Body of pancreas (tissue), 4 donors: ENCODE data around the gene PECR. TPM values are rescaled to one million over a fixed set of nuclear protein-coding genes. Genes with fewer than 3 reads are reported as not detected.
"Not testable (repeated sequence)": the region's sequence is repeated elsewhere in the genome, so short reads cannot be mapped to it uniquely, and the experiment has no call there.

Source experiments
- ATAC-seq: fragments of 150-250 bp; one replicate; pipeline ENCODE4 v1.9.1; 2016
- DNase-seq, 4 donors: peaks; one replicate each; pipeline ENCODE4 v3.0.0-alpha.2; 2019
- H3K27ac ChIP-seq, 4 donors: fragments of 200-600 bp; sonication (generic); 1 replicate in 3 of 4; 2 replicates in 1 of 4; pipeline versions ENCODE4 v1.5.1 to v1.6.1; 2016 to 2019; ENCODE audit warnings: mild to moderate bottlenecking in 1 of 4, mixed read lengths in 1 of 4, moderate library complexity in 1 of 4
- H3K27me3 ChIP-seq, 2 donors: fragments of 200-600 bp; sonication (generic); one replicate each; pipeline ENCODE4 v1.6.0; 2016; ENCODE audit warnings: mild to moderate bottlenecking in 1 of 2
- H3K36me3 ChIP-seq, 2 donors: fragments of 200-600 bp; sonication (generic); replicated peaks in 1 of 2; 2 replicates each; pipeline ENCODE4 v1.5.1; 2016; ENCODE audit warnings: low read depth in 2 of 2; ENCODE audit not compliant: insufficient read depth in 1 of 2
- H3K4me1 ChIP-seq: fragments of 200-600 bp; sonication (generic); one replicate; pipeline ENCODE4 v1.6.0; 2016
- H3K4me3 ChIP-seq, 2 donors: fragments of 200-600 bp; sonication (generic); 1 replicate in 1 of 2; 2 replicates in 1 of 2; pipeline ENCODE4 v1.5.1; 2016 to 2019
- H3K9me3 ChIP-seq, 3 donors: fragments of 200-600 bp; sonication (generic); 1 replicate in 2 of 3; 2 replicates in 1 of 3; pipeline ENCODE4 v1.5.1; 2016
- POLR2A ChIP-seq, 3 donors: fragments of 450-650 bp; IDR thresholded peaks; one replicate each; pipeline ENCODE4 v1.6.1; 2016; ENCODE audit warnings: antibody characterized with exemption in 3 of 3, mild to moderate bottlenecking in 2 of 3
- WGBS, 2 donors: methylation state at CpG; one replicate each; pipeline ENCODE4 v1.1.5; 2017; 5-methylcytosine and 5-hydroxymethylcytosine counted together
- intact Hi-C: fragments of 100-400 bp; cut with DNase I; formaldehyde crosslinking; loops from one replicate; pipeline ENCODE4 v1.15.1; 2023
- total RNA-seq, 2 donors: library from RNA; depleted of rRNA; stranded (reverse); fragments of >200 nt; gene quantifications; one replicate each; pipeline ENCODE4 v1.1.0, GENCODE V29; 2016
- TF ChIP-seq, protein P1 (sequence below), 7 experiments: fragments of 450-650 bp in 4 of 7; fragments of 200-600 bp in 3 of 7; sonication (generic) in 3 of 7; IDR thresholded peaks; one replicate each; pipeline ENCODE4 v1.5.1; 2016 to 2019; ENCODE audit warnings: antibody characterized with exemption in 7 of 7

PECR gene
- total RNA-seq, 2 donors from 2014 or later: 5.9 to 6.5 TPM

DNA sequence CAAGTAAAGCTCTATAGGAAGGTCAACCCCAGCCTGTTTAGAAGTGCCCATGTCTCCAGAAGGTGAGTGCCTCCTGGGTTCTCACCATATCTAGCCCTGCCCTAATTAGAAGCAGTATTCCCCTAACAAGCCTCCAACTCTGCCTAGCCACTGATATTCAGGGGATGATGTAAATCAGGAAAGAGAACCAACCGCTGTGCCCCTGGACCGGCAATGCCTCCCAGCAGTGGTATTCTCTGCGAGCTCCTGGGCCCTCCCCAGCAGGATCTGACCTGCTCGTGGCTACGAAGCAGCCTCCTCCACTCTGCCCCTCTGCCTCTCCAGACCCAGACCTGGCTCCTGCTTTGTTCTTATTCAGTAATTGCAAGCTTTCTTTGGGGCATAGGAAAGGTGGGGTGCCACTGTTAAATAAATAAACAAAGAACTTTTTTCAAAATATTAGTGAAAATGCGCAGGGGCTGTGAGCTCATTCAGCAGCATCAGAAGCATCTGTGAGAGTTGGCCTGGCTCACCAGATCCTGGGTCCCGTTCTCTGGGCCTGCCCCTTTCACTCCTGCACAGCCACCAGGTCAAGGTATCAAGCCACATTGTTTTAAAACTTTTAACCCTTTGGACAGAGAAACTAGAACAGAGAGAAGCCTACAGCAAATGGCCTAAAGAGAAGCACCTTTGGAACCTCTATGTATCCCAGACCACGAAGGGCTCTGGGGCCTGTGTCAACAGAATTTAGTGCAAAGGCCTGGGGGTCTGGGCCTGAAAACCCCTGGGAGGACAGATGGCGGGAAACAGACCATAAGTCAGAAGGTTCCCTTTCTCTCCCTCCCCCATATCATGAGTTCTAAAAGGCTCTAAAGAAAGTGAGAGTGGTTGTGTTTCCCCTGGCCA is 80.2 kb downstream of the PECR start:
- Histone ChIP-seq H3K36me3 (no peaks in the 10 kb centered on the region), H3K27ac (no peak overlapping the region), H3K4me1 (no peaks in the 10 kb centered on the region), H3K9me3 (no peaks in the 10 kb centered on the region), H3K27me3 (no peaks in the 10 kb centered on the region), H3K4me3 (no peak overlapping the region)
- DNase-seq (no peak), ATAC-seq (no peak)
- 71 to 85% methylated on average over 9 of the region's 9 CpGs for WGBS, 2 donors
- intact Hi-C loops: no loop called here
- TF ChIP-seq POLR2A (IDR thresholded peaks at IDR 0.05): no peak
- TF ChIP-seq, protein P1, sequence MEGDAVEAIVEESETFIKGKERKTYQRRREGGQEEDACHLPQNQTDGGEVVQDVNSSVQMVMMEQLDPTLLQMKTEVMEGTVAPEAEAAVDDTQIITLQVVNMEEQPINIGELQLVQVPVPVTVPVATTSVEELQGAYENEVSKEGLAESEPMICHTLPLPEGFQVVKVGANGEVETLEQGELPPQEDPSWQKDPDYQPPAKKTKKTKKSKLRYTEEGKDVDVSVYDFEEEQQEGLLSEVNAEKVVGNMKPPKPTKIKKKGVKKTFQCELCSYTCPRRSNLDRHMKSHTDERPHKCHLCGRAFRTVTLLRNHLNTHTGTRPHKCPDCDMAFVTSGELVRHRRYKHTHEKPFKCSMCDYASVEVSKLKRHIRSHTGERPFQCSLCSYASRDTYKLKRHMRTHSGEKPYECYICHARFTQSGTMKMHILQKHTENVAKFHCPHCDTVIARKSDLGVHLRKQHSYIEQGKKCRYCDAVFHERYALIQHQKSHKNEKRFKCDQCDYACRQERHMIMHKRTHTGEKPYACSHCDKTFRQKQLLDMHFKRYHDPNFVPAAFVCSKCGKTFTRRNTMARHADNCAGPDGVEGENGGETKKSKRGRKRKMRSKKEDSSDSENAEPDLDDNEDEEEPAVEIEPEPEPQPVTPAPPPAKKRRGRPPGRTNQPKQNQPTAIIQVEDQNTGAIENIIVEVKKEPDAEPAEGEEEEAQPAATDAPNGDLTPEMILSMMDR (IDR thresholded peaks at IDR 0.05): no peak

DNA sequence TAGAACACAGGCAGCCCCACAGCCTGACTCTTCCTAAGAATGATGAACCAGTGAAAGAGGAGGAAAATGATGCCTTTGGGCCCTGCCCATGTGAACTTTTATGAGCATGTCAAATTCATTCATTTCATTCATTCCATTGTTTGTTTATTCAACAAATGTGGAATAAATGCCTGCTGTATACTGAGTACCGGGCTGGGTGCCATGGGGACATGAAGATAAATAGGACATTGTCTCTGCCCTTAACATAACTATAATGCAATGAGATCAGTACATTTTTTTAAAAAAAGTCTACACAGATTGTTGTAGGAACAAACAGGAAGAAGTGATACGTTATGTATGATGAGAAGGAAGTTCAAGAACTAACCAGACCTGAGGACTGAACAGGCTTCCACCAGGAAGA is 83.0 kb downstream of the PECR start:
- H3K27ac ChIP-seq: no peak overlapping the region
- intact Hi-C loops: no loop called here
- H3K9me3 ChIP-seq: no peaks in the 10 kb centered on the region
- H3K36me3 ChIP-seq: no peaks in the 10 kb centered on the region
- 58 to 66% methylated on average over 2 of the region's 2 CpGs for WGBS, 2 donors
- no peak for DNase-seq
- no peaks in the 10 kb centered on the region for H3K27me3 ChIP-seq
- H3K4me3 ChIP-seq: no peak overlapping the region
- H3K4me1 ChIP-seq: no peaks in the 10 kb centered on the region
- ATAC-seq: no peak
- TF ChIP-seq, protein P1 (IDR thresholded peaks at IDR 0.05): no peak
- TF ChIP-seq POLR2A (IDR thresholded peaks at IDR 0.05): no peak

DNA sequence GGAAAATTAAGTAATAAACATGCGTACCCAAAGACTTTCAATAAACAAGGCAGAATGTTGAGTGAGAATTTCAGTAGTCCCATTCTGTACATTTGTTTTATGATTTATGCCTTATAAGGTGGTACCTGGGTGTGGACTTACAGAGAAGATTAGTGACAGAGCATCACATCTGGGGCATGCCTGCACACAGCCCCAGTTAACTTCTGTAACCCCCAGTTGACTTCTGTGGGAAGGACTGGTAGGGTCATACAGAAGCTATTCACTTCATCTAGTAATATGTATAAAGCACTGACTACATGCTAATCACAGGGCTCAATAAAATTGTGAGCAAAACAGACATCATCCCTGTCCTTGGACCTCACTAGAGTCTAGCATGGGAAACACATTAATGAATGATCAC is 84.4 kb downstream of the PECR start:
- Histone ChIP-seq H3K4me3 (no peak overlapping the region), H3K9me3 (no peaks in the 10 kb centered on the region), H3K4me1 (no peaks in the 10 kb centered on the region), H3K36me3 (no peaks in the 10 kb centered on the region), H3K27me3 (no peaks in the 10 kb centered on the region), H3K27ac (no peak overlapping the region)
- TF ChIP-seq, protein P1 (IDR thresholded peaks at IDR 0.05): no peak
- no peak for TF ChIP-seq POLR2A (IDR thresholded peaks at IDR 0.05)
- intact Hi-C loops: no loop called here
- 96 to 100% methylated on average over 1 of the region's 1 CpG for WGBS, 2 donors
- ATAC-seq (no peak), DNase-seq (no peak)

DNA sequence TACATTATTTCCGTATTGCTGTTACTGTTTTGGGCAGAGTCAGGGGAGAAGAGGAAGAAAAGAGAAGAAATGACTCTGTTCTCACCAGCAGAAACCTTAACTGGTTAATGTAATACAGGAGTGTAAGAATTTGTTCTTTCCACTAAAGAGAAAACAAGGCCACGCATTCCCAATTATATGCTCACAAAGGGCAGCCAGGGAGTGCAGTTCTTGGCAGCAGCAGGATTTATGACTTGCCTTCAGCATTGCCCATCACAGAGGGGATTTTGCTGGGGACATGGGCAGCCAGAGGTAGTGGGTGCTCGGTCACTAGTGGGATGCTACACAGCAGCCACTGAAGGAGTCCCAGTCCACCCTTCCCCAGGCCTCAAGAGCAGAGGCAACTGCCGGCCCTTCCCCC is 86.7 kb downstream of the PECR start:
- Histone ChIP-seq H3K36me3 (no peaks in the 10 kb centered on the region), H3K4me1 (no peaks in the 10 kb centered on the region), H3K4me3 (no peak overlapping the region), H3K9me3 (no peaks in the 10 kb centered on the region), H3K27me3 (no peaks in the 10 kb centered on the region), H3K27ac (no peak overlapping the region)
- 77 to 92% methylated on average over 4 of the region's 4 CpGs for WGBS, 2 donors
- no peak for DNase-seq
- no peak for TF ChIP-seq POLR2A (IDR thresholded peaks at IDR 0.05)
- TF ChIP-seq, protein P1 (IDR thresholded peaks at IDR 0.05): no peak
- intact Hi-C loops: no loop called here
- no peak for ATAC-seq

DNA sequence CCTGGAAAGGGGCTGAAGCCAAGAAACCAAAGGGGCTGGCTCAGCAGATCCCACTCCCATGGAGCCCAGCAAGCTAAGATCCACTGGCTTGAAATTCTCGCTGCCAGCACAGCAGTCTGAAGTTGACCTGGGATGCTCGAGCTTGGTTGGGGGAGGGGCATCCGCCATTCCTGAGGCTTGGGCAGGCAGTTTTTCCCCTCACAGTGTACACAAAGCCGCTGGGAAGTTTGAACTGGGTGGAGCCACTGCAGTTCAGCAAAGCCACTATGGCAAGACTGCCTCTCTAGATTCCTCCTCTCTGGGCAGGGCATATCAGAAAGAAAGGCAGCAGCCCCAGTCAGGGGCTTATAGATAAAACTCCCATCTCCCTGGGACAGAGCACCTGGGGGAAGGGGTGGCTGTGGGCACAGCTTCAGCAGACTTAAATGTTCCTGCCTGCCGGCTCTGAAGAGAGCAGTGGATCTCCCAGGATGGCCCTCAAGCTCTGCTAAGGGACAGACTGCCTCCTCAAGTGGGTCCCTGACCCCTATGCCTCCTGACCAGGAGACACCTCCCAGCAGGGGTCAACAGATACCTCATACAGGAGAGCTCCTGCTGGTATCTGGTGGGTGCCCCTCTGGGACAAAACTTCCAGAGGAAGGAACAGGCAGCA is 92.9 kb downstream of the PECR start:
- ATAC-seq, H3K4me1 ChIP-seq, H3K9me3 ChIP-seq, intact Hi-C loops, DNase-seq, H3K27me3 ChIP-seq, H3K36me3 ChIP-seq, H3K27ac ChIP-seq, H3K4me3 ChIP-seq: not testable (repeated sequence)
- WGBS, 2 donors: 73 to 100% methylated on average over 2 to 5 of the region's 5 CpGs

Other genes with a start within 250 kb of the PECR start
- 1 to 10 TPM; 3.6 TPM for gene MREG, start 68.3 kb downstream of the PECR start, total RNA-seq
- under 1 TPM in 1 of 2 donors, not detected in 1; 0.26 TPM for gene TMEM169, start 110 bp upstream of the PECR start, total RNA-seq
- 10 to 100 TPM; 74.2 to 74.7 TPM for gene XRCC5, start 27.5 kb upstream of the PECR start, total RNA-seq